ENCODE results near the gene DIRAS2. TPM values are rescaled to one million over a fixed set of nuclear protein-coding genes. Genes with fewer than 3 reads are reported as not detected.

The DIRAS2 gene
- total RNA-seq, 2 experiments from 2014 or later, result not detected

Other genes starting within 250 kb of the DIRAS2 start
- under 1 TPM; 0.11 to 0.64 TPM for gene SYK, start 159.0 kb upstream of the DIRAS2 start, total RNA-seq

Data from activated CD4-positive, alpha-beta T cell treated with anti-CD3 and anti-CD28 coated beads for 36 hours (primary cell).